Loucy (cell line): ENCODE results near the gene RALGPS1.

Experiments used
- EZH2phosphoT487 ChIP-seq: fragments of 200-600 bp; IDR thresholded peaks from 2 replicates; pipeline ENCODE4 v1.6.1; 2018; ENCODE audit warnings: antibody characterized with exemption, mild to moderate bottlenecking, moderate library complexity, borderline replicate concordance
- TF ChIP-seq, protein P1 (sequence below): fragments of 200-600 bp; sonication (generic); conservative IDR thresholded peaks from 2 replicates; pipeline ENCODE4 v1.5.1; 2014; ENCODE audit warnings: mild to moderate bottlenecking, antibody characterized with exemption, low read length

DNA sequence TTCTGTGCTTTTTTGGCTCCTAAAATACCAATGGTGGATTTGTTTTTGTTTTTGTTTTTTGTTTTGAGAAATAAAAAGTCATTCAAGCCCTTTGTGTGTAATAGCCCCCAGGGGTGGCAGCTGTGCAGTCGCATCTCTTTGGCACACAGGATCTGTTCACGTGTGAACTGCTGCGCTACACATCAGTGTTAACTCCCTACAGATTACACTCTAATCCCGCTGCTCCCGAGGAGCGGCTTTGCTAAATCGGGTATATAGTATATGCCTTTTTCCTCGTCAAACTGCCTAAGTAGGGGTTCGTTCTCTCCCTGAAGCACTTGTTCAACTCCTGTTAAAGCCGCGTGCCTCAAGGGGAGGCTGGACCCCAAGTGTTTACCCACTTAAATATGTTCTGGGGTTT lies 31.8 kb upstream of the RALGPS1 start:
- TF ChIP-seq, protein P1, sequence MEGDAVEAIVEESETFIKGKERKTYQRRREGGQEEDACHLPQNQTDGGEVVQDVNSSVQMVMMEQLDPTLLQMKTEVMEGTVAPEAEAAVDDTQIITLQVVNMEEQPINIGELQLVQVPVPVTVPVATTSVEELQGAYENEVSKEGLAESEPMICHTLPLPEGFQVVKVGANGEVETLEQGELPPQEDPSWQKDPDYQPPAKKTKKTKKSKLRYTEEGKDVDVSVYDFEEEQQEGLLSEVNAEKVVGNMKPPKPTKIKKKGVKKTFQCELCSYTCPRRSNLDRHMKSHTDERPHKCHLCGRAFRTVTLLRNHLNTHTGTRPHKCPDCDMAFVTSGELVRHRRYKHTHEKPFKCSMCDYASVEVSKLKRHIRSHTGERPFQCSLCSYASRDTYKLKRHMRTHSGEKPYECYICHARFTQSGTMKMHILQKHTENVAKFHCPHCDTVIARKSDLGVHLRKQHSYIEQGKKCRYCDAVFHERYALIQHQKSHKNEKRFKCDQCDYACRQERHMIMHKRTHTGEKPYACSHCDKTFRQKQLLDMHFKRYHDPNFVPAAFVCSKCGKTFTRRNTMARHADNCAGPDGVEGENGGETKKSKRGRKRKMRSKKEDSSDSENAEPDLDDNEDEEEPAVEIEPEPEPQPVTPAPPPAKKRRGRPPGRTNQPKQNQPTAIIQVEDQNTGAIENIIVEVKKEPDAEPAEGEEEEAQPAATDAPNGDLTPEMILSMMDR: no peak
- TF ChIP-seq EZH2phosphoT487: no peak
